Endothelial cell of umbilical vein (primary cell): Measurements from ENCODE around the gene PPY. TPM values are rescaled to one million over a fixed set of nuclear protein-coding genes. Genes with fewer than 3 reads are reported as not detected.

Experiments used
- BruUV-seq: library from RNA; stranded (reverse); fragments of 400-500 nt; replicated peaks from 2 replicates; lab custom pipeline; 2021; lab: Mats Ljungman, UMichigan
- CTCF ChIA-PET: fragments of 300-600, 350-600 bp; sonication (Branson Sonifier 250); formaldehyde crosslinking; loops from one replicate; lab custom pipeline; 2021; ENCODE audit warnings: antibody characterized with exemption, inconsistent platforms; lab: Charles Lee
- POLR2A ChIA-PET: fragments of 300-600, 350-600 bp; sonication (Branson Sonifier 250); formaldehyde crosslinking; loops from one replicate; lab custom pipeline; 2021; ENCODE audit warnings: antibody characterized with exemption, inconsistent platforms; lab: Charles Lee
- DNase-seq: peaks from one replicate; pipeline ENCODE4 v3.0.0-alpha.2; 2011; ENCODE audit warnings: low read depth, low spot score
- FAIRE-seq: peaks from 2 replicates; lab custom pipeline; 2011; peaks lifted over from hg19 to GRCh38; lab: Jason Lieb, UNC
- H2AFZ ChIP-seq: 2 replicates; pipeline ENCODE4 v1.6.0; 2012; ENCODE audit warnings: low read depth, low read length, control low read depth, inconsistent platforms
- H3K27ac ChIP-seq: 2 replicates; pipeline ENCODE4 v1.5.1; 2011; ENCODE audit warnings: low read depth, mild to moderate bottlenecking, control low read depth, low read length, moderate library complexity; ENCODE audit not compliant: insufficient read depth
- H3K27me3 ChIP-seq, 2 experiments: 2 replicates each; pipeline versions ENCODE4 v1.6.0 to v1.6.1; 2011; ENCODE audit warnings: low read length in 2 of 2, mixed read lengths in 1 of 2; ENCODE audit not compliant: control insufficient read depth in 2 of 2, insufficient read depth in 2 of 2
- H3K36me3 ChIP-seq, 2 experiments: 2 replicates in 1 of 2; 3 replicates in 1 of 2; pipeline ENCODE4 v1.5.1; 2011; ENCODE audit warnings: low read length in 2 of 2, mild to moderate bottlenecking in 1 of 2, moderate library complexity in 1 of 2; ENCODE audit not compliant: control insufficient read depth in 2 of 2, insufficient read depth in 2 of 2; ENCODE audit errors: extremely low read depth in 1 of 2
- H3K4me1 ChIP-seq: 3 replicates; pipeline ENCODE4 v1.5.1; 2011; ENCODE audit warnings: mild to moderate bottlenecking, low read length; ENCODE audit not compliant: control insufficient read depth, insufficient read depth; ENCODE audit errors: extremely low read depth
- H3K4me2 ChIP-seq: 2 replicates; pipeline ENCODE4 v1.6.1; 2011; ENCODE audit warnings: low read length, control low read depth, mixed read lengths; ENCODE audit not compliant: insufficient read depth
- H3K4me3 ChIP-seq, 3 experiments: fragments of 200-600 bp in 1 of 3; sonication (generic), shearing (Covaris generic) in 1 of 3; replicated peaks in 1 of 3; 2 replicates each; pipeline ENCODE4 v1.5.1; 2011 to 2016; ENCODE audit warnings: control low read depth in 3 of 3, low read length in 3 of 3, mild to moderate bottlenecking in 2 of 3, inconsistent platforms in 1 of 3, low read depth in 1 of 3, moderate library complexity in 1 of 3; ENCODE audit not compliant: insufficient read depth in 1 of 3
- H3K79me2 ChIP-seq: 2 replicates; pipeline ENCODE4 v1.6.0; 2012; ENCODE audit warnings: low read length, inconsistent platforms; ENCODE audit not compliant: control insufficient read depth, insufficient read depth
- H3K9ac ChIP-seq: replicated peaks from 2 replicates; pipeline ENCODE3; 2011; ENCODE audit warnings: low read length, control low read depth; ENCODE audit not compliant: insufficient read depth; ENCODE audit errors: extremely low read depth
- H3K9me1 ChIP-seq: replicated peaks from 3 replicates; pipeline ENCODE4 v1.6.0; 2011; ENCODE audit warnings: mild to moderate bottlenecking, low read length; ENCODE audit not compliant: control insufficient read depth, insufficient read depth; ENCODE audit errors: extremely low read depth
- H3K9me3 ChIP-seq: replicated peaks from 2 replicates; pipeline ENCODE4 v1.5.1; 2012; ENCODE audit warnings: low read length, inconsistent platforms; ENCODE audit not compliant: control insufficient read depth, insufficient read depth
- H4K20me1 ChIP-seq: replicated peaks from 2 replicates; pipeline ENCODE3; 2011; ENCODE audit warnings: mild to moderate bottlenecking, low read length; ENCODE audit not compliant: control insufficient read depth, insufficient read depth; ENCODE audit errors: extremely low read depth
- CTCF ChIP-seq, 2 donors: IDR thresholded peaks; 1 replicate in 1 of 2; 2 replicates in 1 of 2; pipeline ENCODE4 v1.5.1; 2011; ENCODE audit warnings: low read length in 2 of 2, mild to moderate bottlenecking in 2 of 2, moderate library complexity in 2 of 2, control low read depth in 1 of 2, inconsistent platforms in 1 of 2, low read depth in 1 of 2; ENCODE audit not compliant: insufficient read depth in 1 of 2; ENCODE audit errors: extremely low read depth in 1 of 2
- EZH2 ChIP-seq: IDR thresholded peaks from 2 replicates; pipeline ENCODE4 v1.6.1; 2012; ENCODE audit warnings: borderline replicate concordance, low read depth, mild to moderate bottlenecking, moderate library complexity, low read length, inconsistent platforms; ENCODE audit not compliant: severe bottlenecking
- FOS ChIP-seq: IDR thresholded peaks from 2 replicates; pipeline ENCODE4 v1.6.1; 2011; ENCODE audit warnings: mild to moderate bottlenecking, low read length, moderate library complexity, borderline replicate concordance; ENCODE audit not compliant: insufficient read depth
- POLR2AphosphoS5 ChIP-seq: IDR thresholded peaks from 2 replicates; pipeline ENCODE4 v1.6.1; 2012; ENCODE audit warnings: low read depth, mild to moderate bottlenecking, control low read depth, low read length, moderate library complexity; ENCODE audit not compliant: insufficient read depth
- dilution Hi-C: fragments of 300-500 bp; cut with MboI; formaldehyde crosslinking; loops from one replicate; pipeline ENCODE4 v1.15.0; 2019; ENCODE audit warnings: low sequenced_read_pairs; ENCODE audit not compliant: extremely low pct_ligation_motif_present
- intact Hi-C: fragments of 100-400 bp; cut with micrococcal nuclease; formaldehyde crosslinking; loops from one replicate; pipeline ENCODE4 v1.10.0; 2022
- polyA plus RNA-seq, 4 experiments: library from polyadenylated mRNA; depleted of rRNA in 3 of 4; stranded (reverse) in 3 of 4; unstranded in 1 of 4; fragments of >200 nt; gene quantifications; 2 replicates each; pipeline versions ENCODE4 v1.2.1 to v1.2.3, GENCODE V29; 2011 to 2012; ENCODE audit warnings: missing spikeins in 1 of 4
- total RNA-seq: library from RNA; stranded (reverse); gene quantifications from 2 replicates; pipeline ENCODE4 v1.2.3, GENCODE V29; 2021

Gene PPY
- total and polyA plus RNA-seq, 2 donors (not counting 3 experiments of a cell fraction or from before 2014, with no cell fraction given), result not detected

- Histone ChIP-seq H3K27me3 (peaks cover 44 to 51% of the 10 kb centered on the region in 2 experiments), H2AFZ (peak within 1 kb of the TSS; percentile 11), H3K9me1 (no peaks in the 10 kb centered on the region), H3K36me3 (no peaks in the 10 kb centered on the region), H3K4me1 (peaks cover 3% of the 10 kb centered on the region), H3K79me2 (no peaks in the 10 kb centered on the region), H3K9me3 (no peaks in the 10 kb centered on the region), H4K20me1 (no peaks in the 10 kb centered on the region), H3K27ac (no peak within 1 kb of the TSS), H3K9ac (no peak within 1 kb of the TSS), H3K4me2 (peak within 1 kb of the TSS; percentile 23), H3K4me3 (peak within 1 kb of the TSS in 1 of 3 experiments; percentile 26)
- CTCF ChIA-PET, result interaction anchor here (0.8 to 3.3 kb wide), 4 partner anchors 7 to 37 kb away, joined by 3 to 37 read pairs (median 4); no protein-coding TSS in a partner anchor
- dilution Hi-C loops (no loop called here), intact Hi-C loops (no loop called here)
- TF ChIP-seq EZH2 (peak; percentile 75), POLR2AphosphoS5 (no peak), FOS (no peak), CTCF (IDR thresholded peaks at IDR 0.05; ENCODE audit: extremely low read depth in 1 of 2, insufficient read depth in 1 of 2, low read depth in 1 of 2, low read length in 2 of 2) (peak in 1 of 2 donors; percentile 23)
- peak; percentile 31 for FAIRE-seq
- no TSS peak for BruUV-seq
- POLR2A ChIA-PET, result no interaction called here
- DNase-seq, result peak; percentile 55
Observed at GRCh38 chr17:43907425-43907981, 34.8 kb downstream of the PPY start, which contains the start of gene MPP2. Gene MPP2, minus strand, starts transcription at chr17:43907536. Its CDS starts 3,076 bp downstream, at chr17:43904460.
